K562 (cell line): ENCODE results near the gene GABRA5. TPM values are rescaled to one million over a fixed set of nuclear protein-coding genes. Genes with fewer than 3 reads are reported as not detected.

Source experiments
- ATAC-seq: fragments of 200-7000 bp; cut with Tn5 transposase; 3 replicates; pipeline ENCODE4 v1.9.1; 2020; ENCODE audit warnings: moderate library complexity
- BruUV-seq: library from RNA; stranded (reverse); fragments of 400-500 nt; replicated peaks from 2 replicates; lab custom pipeline; 2021; lab: Mats Ljungman, UMichigan
- CTCF ChIA-PET: fragments of 300-600 bp; formaldehyde crosslinking; extraction: SDS; loops from one replicate; lab custom pipeline; 2021; ENCODE audit warnings: low intra/inter-chr PET ratio; lab: Yijun Ruan, JAX
- POLR2A ChIA-PET: fragments of 300-600, 350-650 bp; sonication (Branson Sonifier 250); formaldehyde crosslinking; extraction: SDS; loops from one replicate; lab custom pipeline; 2021; ENCODE audit warnings: antibody characterized with exemption, inconsistent platforms; lab: Yijun Ruan, JAX
- DNase-seq, 4 experiments: peaks; one replicate each; pipeline versions ENCODE4 v3.0.0 to v3.0.0-alpha.2; 2011 to 2018; ENCODE audit warnings: low spot score in 3 of 4, mixed read lengths in 3 of 4; ENCODE audit errors: extremely low read depth in 1 of 4
- FAIRE-seq: peaks from 2 replicates; lab custom pipeline; 2011; peaks lifted over from hg19 to GRCh38; lab: Jason Lieb, UNC
- H2AFZ ChIP-seq: 2 replicates; pipeline ENCODE4 v1.6.0; 2011; ENCODE audit warnings: low read depth, low read length, control low read depth, inconsistent platforms
- H3K27ac ChIP-seq: fragments of 200-600 bp; 3 replicates; pipeline ENCODE4 v1.8.0; 2011; ENCODE audit warnings: low read depth, mild to moderate bottlenecking, control low read depth, inconsistent platforms, low read length, moderate library complexity, mixed read lengths; ENCODE audit errors: extremely low read depth
- H3K27me3 ChIP-seq, 2 experiments: fragments of 300-600 bp in 1 of 2; 2 replicates in 1 of 2; 3 replicates in 1 of 2; pipeline versions ENCODE4 v1.6.0 to v1.8.0; 2011; ENCODE audit warnings: inconsistent platforms in 2 of 2, low read length in 2 of 2, mild to moderate bottlenecking in 1 of 2, mixed read lengths in 1 of 2, moderate library complexity in 1 of 2; ENCODE audit not compliant: control insufficient read depth in 2 of 2, insufficient read depth in 2 of 2
- H3K36me3 ChIP-seq: fragments of 300-600 bp; 3 replicates; pipeline ENCODE4 v1.8.0; 2011; ENCODE audit warnings: mild to moderate bottlenecking, low read length, inconsistent platforms; ENCODE audit not compliant: control insufficient read depth, insufficient read depth
- H3K4me1 ChIP-seq, 2 experiments: fragments of 200-600 bp in 1 of 2; replicated peaks in 1 of 2; 2 replicates in 1 of 2; 3 replicates in 1 of 2; pipeline versions ENCODE4 v1.5.1 to v1.8.0; 2011; ENCODE audit warnings: inconsistent platforms in 2 of 2, low read length in 2 of 2, mild to moderate bottlenecking in 1 of 2, mixed read lengths in 1 of 2, moderate library complexity in 1 of 2; ENCODE audit not compliant: control insufficient read depth in 2 of 2, insufficient read depth in 2 of 2
- H3K4me2 ChIP-seq: 2 replicates; pipeline ENCODE4 v1.6.1; 2011; ENCODE audit warnings: low read length, control low read depth, inconsistent platforms, mixed read lengths; ENCODE audit not compliant: insufficient read depth
- H3K4me3 ChIP-seq: fragments of 200-600 bp; sonication (generic), shearing (Covaris generic); 2 replicates; pipeline ENCODE4 v1.5.1; 2016; ENCODE audit warnings: control low read depth, inconsistent platforms
- H3K79me2 ChIP-seq: fragments of 200-600 bp; 3 replicates; pipeline ENCODE4 v1.8.0; 2011; ENCODE audit warnings: low read length, inconsistent platforms; ENCODE audit not compliant: control insufficient read depth, insufficient read depth
- H3K9ac ChIP-seq, 2 experiments: 2 replicates each; pipeline versions ENCODE4 v1.6.0 to v1.6.1; 2011; ENCODE audit warnings: low read depth in 2 of 2, low read length in 2 of 2, control low read depth in 1 of 2, inconsistent platforms in 1 of 2, mild to moderate bottlenecking in 1 of 2, mixed read lengths in 1 of 2; ENCODE audit not compliant: insufficient read depth in 1 of 2
- H3K9me1 ChIP-seq: one replicate; pipeline ENCODE4 v1.6.0; 2011; ENCODE audit warnings: inconsistent platforms, mild to moderate bottlenecking, low read length, moderate library complexity; ENCODE audit not compliant: control insufficient read depth, insufficient read depth
- H3K9me3 ChIP-seq: replicated peaks from 2 replicates; pipeline ENCODE4 v1.5.1; 2011; ENCODE audit warnings: low read depth, low read length, inconsistent platforms; ENCODE audit not compliant: control insufficient read depth, insufficient read depth
- H4K20me1 ChIP-seq: replicated peaks from 2 replicates; pipeline ENCODE4 v1.6.1; 2011; ENCODE audit warnings: low read length, inconsistent platforms, mixed read lengths; ENCODE audit not compliant: control insufficient read depth, insufficient read depth
- ARID1B ChIP-seq: fragments of 450-650 bp; IDR thresholded peaks from 2 replicates; pipeline ENCODE4 v1.6.1; 2016; ENCODE audit warnings: antibody characterized with exemption, mild to moderate bottlenecking, inconsistent platforms
- CGGBP1 ChIP-seq: fragments of 250-450 bp; sonication (Bioruptor Pico); IDR thresholded peaks from 2 replicates; pipeline ENCODE4 v1.9.0; 2021; ENCODE audit warnings: mild to moderate bottlenecking
- CHD1 ChIP-seq: fragments of 200-600 bp; sonication (generic); IDR thresholded peaks from one replicate; pipeline ENCODE4 v1.6.1; 2012; ENCODE audit warnings: mild to moderate bottlenecking, moderate library complexity, low read length, inconsistent platforms
- ELF1 ChIP-seq: fragments of 200-800 bp; sonication (Bioruptor generic); IDR thresholded peaks from 2 replicates; pipeline ENCODE4 v1.6.1; 2016; ENCODE audit warnings: missing genetic modification characterization, missing compliant biosample characterization
- IRF9 ChIP-seq: fragments of 450-650 bp; IDR thresholded peaks from 2 replicates; pipeline ENCODE4 v1.6.1; 2016; ENCODE audit warnings: missing biosample characterization, missing genetic modification characterization
- MBD2 ChIP-seq: sonication (generic); IDR thresholded peaks from 2 replicates; pipeline ENCODE4 v1.6.1; 2016; ENCODE audit warnings: low read depth, borderline replicate concordance
- MEF2D ChIP-seq: conservative IDR thresholded peaks from 2 replicates; pipeline ENCODE4 v1.6.1; 2016; ENCODE audit warnings: low read depth, missing genetic modification characterization, missing compliant biosample characterization
- NFE2L1 ChIP-seq: fragments of 450-650 bp; IDR thresholded peaks from 2 replicates; pipeline ENCODE4 v1.6.1; 2016; ENCODE audit warnings: missing genetic modification characterization, low read depth, mild to moderate bottlenecking, missing compliant biosample characterization, moderate library complexity, borderline replicate concordance
- SNAPC5 ChIP-seq: fragments of 250-450 bp; sonication (Bioruptor Pico); IDR thresholded peaks from 2 replicates; pipeline ENCODE4 v1.8.0; 2021; ENCODE audit warnings: moderate library complexity, mild to moderate bottlenecking, inconsistent platforms
- TEAD4 ChIP-seq, 2 experiments: sonication (generic) in 1 of 2; formaldehyde crosslinking in 1 of 2; IDR thresholded peaks; 2 replicates each; pipeline versions ENCODE4 v1.6.1 to v1.8.0; 2012 to 2022; ENCODE audit warnings: borderline replicate concordance in 1 of 2, inconsistent platforms in 1 of 2, low read length in 1 of 2, mild to moderate bottlenecking in 1 of 2, missing genetic modification reagents in 1 of 2
- ZBTB49 ChIP-seq: sonication (generic); formaldehyde crosslinking; IDR thresholded peaks from 2 replicates; pipeline ENCODE4 v1.8.0; 2022; ENCODE audit warnings: missing genetic modification reagents, mild to moderate bottlenecking, borderline replicate concordance
- ZNF124 ChIP-seq: sonication (generic); formaldehyde crosslinking; IDR thresholded peaks from 2 replicates; pipeline ENCODE4 v1.8.1; 2022; ENCODE audit warnings: missing genetic modification reagents
- ZNF311 ChIP-seq: fragments of 250-450 bp; sonication (Bioruptor Pico); IDR thresholded peaks from 2 replicates; pipeline ENCODE4 v1.4.0; 2020; ENCODE audit warnings: mild to moderate bottlenecking, moderate library complexity
- ZNF518B ChIP-seq: fragments of 250-450 bp; sonication (Bioruptor Pico); IDR thresholded peaks from 2 replicates; pipeline ENCODE4 v1.5.0; 2021; ENCODE audit warnings: mild to moderate bottlenecking, moderate library complexity
- ZNF551 ChIP-seq: fragments of 250-450 bp; sonication (Bioruptor Pico); IDR thresholded peaks from 2 replicates; pipeline ENCODE4 v1.5.0; 2021; ENCODE audit warnings: mild to moderate bottlenecking, moderate library complexity
- ZNF766 ChIP-seq: fragments of 200-800 bp; sonication (Bioruptor generic); conservative IDR thresholded peaks from 2 replicates; pipeline ENCODE4 v1.6.1; 2016; ENCODE audit warnings: missing genetic modification characterization, missing compliant biosample characterization
- WGBS: fragments of 100-300 bp; shearing (Covaris generic); methylation state at CpG from one replicate; pipeline ENCODE4 v1.1.6; 2016; ENCODE audit warnings: low coverage, mixed read lengths; ENCODE audit not compliant: insufficient coverage; ENCODE audit errors: missing lambda C conversion rate; 5-methylcytosine and 5-hydroxymethylcytosine counted together
- in situ Hi-C: fragments of 300-500 bp; cut with MboI; formaldehyde crosslinking; loops from 4 replicates; pipeline ENCODE4 v1.15.0; 2018; ENCODE audit warnings: inconsistent platforms, mixed read lengths
- intact Hi-C: fragments of 100-400 bp; cut with micrococcal nuclease; formaldehyde crosslinking; loops from 2 replicates; pipeline ENCODE4 v1.14.2; 2022
- polyA plus RNA-seq, 8 experiments: library from polyadenylated mRNA; depleted of rRNA in 4 of 8; stranded (reverse) in 5 of 8; unstranded in 3 of 8; fragments of >200 nt; fragmentation: Nextera tagmentation in 2 of 8; fragmentation: Illumina TruSeq in 1 of 8; extraction: Ambion mirVana in 2 of 8; extraction: Trizol in 1 of 8; gene quantifications; 2 replicates each; pipeline versions ENCODE4 v1.2.1 to v1.2.3, GENCODE V29; 2011 to 2014; ENCODE audit warnings: inconsistent platforms in 1 of 8, missing spikeins in 1 of 8
- total RNA-seq, 7 experiments: library from RNA; depleted of rRNA in 6 of 7; stranded (reverse); fragments of >200 nt in 6 of 7; fragmentation: Illumina TruSeq in 2 of 7; extraction: Trizol in 2 of 7; gene quantifications; 2 replicates each; pipeline versions ENCODE4 v1.2.1 to v1.2.3, GENCODE V29; 2011 to 2021; ENCODE audit warnings: low replicate concordance in 1 of 7

The GABRA5 gene
- total and polyA plus RNA-seq, 9 of the 15 experiments (the other 6 are each of a cell fraction or from before 2014, with no cell fraction given): not detected

GRCh38 chr15:26943866-26944265 is 77.0 kb downstream of the GABRA5 start:
- FAIRE-seq: no peak
- no TSS peak for BruUV-seq
- TF ChIP-seq ZNF766 (CRISPR knock-in tag): no peak
- TF ChIP-seq ARID1B: no peak
- TF ChIP-seq TEAD4 (IDR thresholded peaks at IDR 0.05; ENCODE audit: low read length): no peak
- TF ChIP-seq TEAD4 (CRISPR knock-in tag; IDR thresholded peaks at IDR 0.05; ENCODE audit: borderline replicate concordance): no peak
- TF ChIP-seq ZBTB49 (CRISPR knock-in tag): no peak
- TF ChIP-seq CHD1: no peak
- no peak for TF ChIP-seq NFE2L1
- no peak for TF ChIP-seq ELF1
- no peak for TF ChIP-seq CGGBP1 (CRISPR knock-in tag)
- no peak for TF ChIP-seq ZNF124 (CRISPR knock-in tag)
- TF ChIP-seq SNAPC5 (CRISPR knock-in tag): no peak
- no peak for TF ChIP-seq ZNF311 (CRISPR knock-in tag)
- no peak for TF ChIP-seq ZNF551 (CRISPR knock-in tag)
- no peak for TF ChIP-seq ZNF518B
- TF ChIP-seq MBD2: no peak
- no peak for TF ChIP-seq IRF9 (tag)
- TF ChIP-seq MEF2D (tag): no peak

More at GRCh38 chr15:26943866-26944265, 77.0 kb downstream of the GABRA5 start:
- DNase-seq (no peak), ATAC-seq (no peak)
- peaks cover 5 to 34% of the 10 kb centered on the region in 2 experiments; a peak in 3 of 5 replicates for H3K27me3 ChIP-seq
- H3K9ac ChIP-seq: no peak overlapping the region
- H3K36me3 ChIP-seq: no peaks in the 10 kb centered on the region
- H3K79me2 ChIP-seq: no peaks in the 10 kb centered on the region
- H4K20me1 ChIP-seq: no peaks in the 10 kb centered on the region
- POLR2A ChIA-PET: no interaction called here
- H3K4me1 ChIP-seq: no peaks in the 10 kb centered on the region
- no peaks in the 10 kb centered on the region for H3K9me3 ChIP-seq
- 1% methylated on average over 8 of the region's 8 CpGs for WGBS
- no peak overlapping the region for H2AFZ ChIP-seq
- H3K4me3 ChIP-seq: no peak overlapping the region
- H3K27ac ChIP-seq: no peak overlapping the region
- H3K9me1 ChIP-seq: peaks cover 2% of the 10 kb centered on the region
- H3K4me2 ChIP-seq: no peak overlapping the region
- in situ Hi-C loops (no loop called here), intact Hi-C loops (no loop called here)
- CTCF ChIA-PET: no interaction called here
